ENCODE measurements around the gene RALGPS2. TPM values are rescaled to one million over a fixed set of nuclear protein-coding genes. Genes with fewer than 3 reads are reported as not detected.
A peak's percentile ranks its signal among the peaks of the same experiment; 100 is the strongest.

Gene RALGPS2
- total and polyA plus RNA-seq, 12 donors, result 2.5 to 36.7 (median 12.9) TPM

DNA sequence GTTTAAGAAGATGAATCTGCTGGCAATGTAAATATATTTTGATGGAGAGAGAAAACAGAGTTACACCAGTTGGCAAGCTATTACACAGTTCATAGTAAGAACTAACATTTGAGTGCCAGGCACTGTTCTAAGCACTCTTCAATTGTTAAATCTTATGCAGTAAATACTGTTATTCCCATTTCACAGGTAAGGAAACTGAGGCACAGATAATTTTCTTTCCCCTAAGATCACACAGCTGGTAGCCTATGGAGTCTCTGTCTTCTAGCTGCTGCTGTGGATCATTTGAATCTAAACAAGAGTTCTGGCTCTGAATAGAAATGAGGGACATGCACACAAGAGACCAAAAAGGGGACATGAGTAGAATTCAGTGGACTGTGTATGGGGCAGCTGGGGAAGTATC lies 137.8 kb downstream of the RALGPS2 start:
- DNase-seq, result no peak
- TF ChIP-seq CTCF (IDR thresholded peaks at IDR 0.05) (no peak), POLR2A (IDR thresholded peaks at IDR 0.05) (no peak)
- intact Hi-C loops (cut with DNase I), result no loop called here
- no peaks in the 10 kb centered on the region for H3K27me3 ChIP-seq
- H3K36me3 ChIP-seq (replicated peaks in 1 of 2), result no peaks in the 10 kb centered on the region
- no peaks in the 10 kb centered on the region for H3K9me3 ChIP-seq (replicated peaks in 1 of 3)
- peaks cover 0 to 32% of the 10 kb centered on the region in 2 donors for H3K4me1 ChIP-seq (replicated peaks in 1 of 2)
- no peak overlapping the region for H3K4me3 ChIP-seq
- H3K27ac ChIP-seq, result no peak overlapping the region

- Histone ChIP-seq H3K4me1 (replicated peaks in 1 of 2) (peaks cover 0 to 32% of the 10 kb centered on the region in 2 donors), H3K27me3 (no peaks in the 10 kb centered on the region), H3K36me3 (replicated peaks in 1 of 2) (no peaks in the 10 kb centered on the region), H3K27ac (peak overlapping the region in 1 of 5 donors; percentile 46), H3K9me3 (replicated peaks in 1 of 3) (no peaks in the 10 kb centered on the region), H3K4me3 (peak overlapping the region in 1 of 4 donors; percentile 16)
- intact Hi-C loops (cut with DNase I), result no loop called here
- TF ChIP-seq POLR2A (IDR thresholded peaks at IDR 0.05), result no peak
- TF ChIP-seq CTCF (IDR thresholded peaks at IDR 0.05), result no peak
- WGBS, 4 donors, result 65 to 73% (median 68%) methylated on average over 6 of the region's 6 CpGs
- DNase-seq, result no peak
These were observed 139.3 kb downstream of the RALGPS2 start for GRCh38 chr1:178864326-178864725.

DNA sequence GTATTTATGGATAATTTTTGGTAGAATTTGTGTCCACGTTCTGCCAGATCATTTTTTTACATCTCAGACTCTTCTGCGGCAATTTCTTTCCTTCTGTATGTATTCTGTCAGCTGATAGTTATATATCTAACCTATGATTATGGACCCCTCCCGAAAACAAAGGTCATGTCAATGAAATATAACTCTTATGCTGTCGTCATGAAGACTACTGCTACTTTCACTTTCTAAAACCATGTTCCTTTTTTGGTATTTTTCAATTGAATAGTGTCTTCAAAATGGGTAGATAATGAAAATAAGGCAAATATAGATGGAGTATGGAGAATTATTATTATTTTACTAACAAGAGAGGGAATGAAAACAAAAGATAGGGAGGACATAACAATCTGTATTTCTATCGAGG lies 142.6 kb downstream of the RALGPS2 start:
- Histone ChIP-seq H3K27me3 (no peaks in the 10 kb centered on the region), H3K4me1 (replicated peaks in 1 of 2) (peaks cover 15 to 46% of the 10 kb centered on the region in 2 donors), H3K9me3 (replicated peaks in 1 of 3) (no peaks in the 10 kb centered on the region), H3K36me3 (replicated peaks in 1 of 2) (no peaks in the 10 kb centered on the region), H3K4me3 (peak overlapping the region in 2 of 4 donors; percentile 17 to 47), H3K27ac (peak overlapping the region in 4 of 5 donors; percentile 37 to 67 (median 54))
- TF ChIP-seq CTCF (IDR thresholded peaks at IDR 0.05) (no peak), POLR2A (IDR thresholded peaks at IDR 0.05) (no peak)
- DNase-seq, result no peak
- 16 to 33% (median 25%) methylated on average over 5 of the region's 5 CpGs for WGBS, 4 donors
- intact Hi-C loops (cut with DNase I), result no loop called here

GRCh38 chr1:178868706-178869105 lies 143.7 kb downstream of the RALGPS2 start:
- peak overlapping the region in 3 of 5 donors; percentile 37 to 59 (median 57) for H3K27ac ChIP-seq
- H3K4me3 ChIP-seq, result peak overlapping the region in 1 of 4 donors; percentile 47
- no peaks in the 10 kb centered on the region for H3K27me3 ChIP-seq
- TF ChIP-seq CTCF (IDR thresholded peaks at IDR 0.05), result no peak
- no peak for TF ChIP-seq POLR2A (IDR thresholded peaks at IDR 0.05)
- no peak for DNase-seq
- intact Hi-C loops (cut with DNase I), result no loop called here
- WGBS, 4 donors, result 25 to 47% (median 40%) methylated on average over 1 of the region's 1 CpG
- peaks cover 15 to 41% of the 10 kb centered on the region in 2 donors for H3K4me1 ChIP-seq (replicated peaks in 1 of 2)
- no peaks in the 10 kb centered on the region for H3K9me3 ChIP-seq (replicated peaks in 1 of 3)
- H3K36me3 ChIP-seq (replicated peaks in 1 of 2), result no peaks in the 10 kb centered on the region

Data from adrenal gland (tissue), 12 donors.